ENCODE results near the gene EID2B.

DNA sequence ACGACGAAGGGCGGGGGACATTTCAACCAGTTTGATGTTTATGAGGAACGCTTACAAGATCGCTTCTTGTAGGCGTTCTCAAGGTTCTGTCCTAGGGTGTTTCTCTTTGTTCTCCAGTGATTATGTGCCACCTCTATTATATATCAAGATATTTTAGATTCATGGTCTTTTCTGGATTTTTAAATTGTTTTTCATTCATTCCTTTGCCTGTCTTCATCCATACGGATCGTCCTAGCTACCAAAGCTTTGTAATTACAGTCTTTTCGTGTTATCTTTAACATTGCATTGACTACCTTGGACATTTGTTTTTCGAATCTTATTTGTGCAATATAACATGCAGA is 7.7 kb upstream of the EID2B start:
- TF ChIP-seq, protein P1, sequence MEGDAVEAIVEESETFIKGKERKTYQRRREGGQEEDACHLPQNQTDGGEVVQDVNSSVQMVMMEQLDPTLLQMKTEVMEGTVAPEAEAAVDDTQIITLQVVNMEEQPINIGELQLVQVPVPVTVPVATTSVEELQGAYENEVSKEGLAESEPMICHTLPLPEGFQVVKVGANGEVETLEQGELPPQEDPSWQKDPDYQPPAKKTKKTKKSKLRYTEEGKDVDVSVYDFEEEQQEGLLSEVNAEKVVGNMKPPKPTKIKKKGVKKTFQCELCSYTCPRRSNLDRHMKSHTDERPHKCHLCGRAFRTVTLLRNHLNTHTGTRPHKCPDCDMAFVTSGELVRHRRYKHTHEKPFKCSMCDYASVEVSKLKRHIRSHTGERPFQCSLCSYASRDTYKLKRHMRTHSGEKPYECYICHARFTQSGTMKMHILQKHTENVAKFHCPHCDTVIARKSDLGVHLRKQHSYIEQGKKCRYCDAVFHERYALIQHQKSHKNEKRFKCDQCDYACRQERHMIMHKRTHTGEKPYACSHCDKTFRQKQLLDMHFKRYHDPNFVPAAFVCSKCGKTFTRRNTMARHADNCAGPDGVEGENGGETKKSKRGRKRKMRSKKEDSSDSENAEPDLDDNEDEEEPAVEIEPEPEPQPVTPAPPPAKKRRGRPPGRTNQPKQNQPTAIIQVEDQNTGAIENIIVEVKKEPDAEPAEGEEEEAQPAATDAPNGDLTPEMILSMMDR (IDR thresholded peaks at IDR 0.05) = no peak
- TF ChIP-seq POLR2A (IDR thresholded peaks at IDR 0.05) = no peak
